Neural cell (in vitro differentiated cells): ENCODE measurements around the gene TTC39C.

Experiments used
- CTCF ChIP-seq: fragments of 450-650 bp; IDR thresholded peaks from 2 replicates; pipeline ENCODE4 v1.5.1; 2014; ENCODE audit warnings: antibody characterized with exemption, mild to moderate bottlenecking, moderate library complexity; ENCODE audit not compliant: poor library complexity, severe bottlenecking
- EP300 ChIP-seq: fragments of 450-650 bp; conservative IDR thresholded peaks from 2 replicates; pipeline ENCODE4 v1.6.1; 2014; ENCODE audit warnings: antibody characterized with exemption, mild to moderate bottlenecking, moderate library complexity; ENCODE audit not compliant: poor library complexity, severe bottlenecking
- POLR2AphosphoS5 ChIP-seq: IDR thresholded peaks from 2 replicates; pipeline ENCODE4 v1.6.1; 2012
- SMC3 ChIP-seq: fragments of 450-650 bp; conservative IDR thresholded peaks from 2 replicates; pipeline ENCODE4 v1.6.1; 2014; ENCODE audit warnings: antibody characterized with exemption, mild to moderate bottlenecking, moderate library complexity; ENCODE audit not compliant: poor library complexity

- TF ChIP-seq CTCF (no peak), POLR2AphosphoS5 (no peak), EP300 (no peak), SMC3 (no peak)
These were observed 106.1 kb downstream of the TTC39C start for GRCh38 chr18:24120676-24121075.
